HepG2 (cell line): ENCODE results near the gene LMNA. TPM values are rescaled to one million over a fixed set of nuclear protein-coding genes. Genes with fewer than 3 reads are reported as not detected.
A peak's percentile ranks its signal among the peaks of the same experiment; 100 is the strongest.

Experiments used
- ATAC-seq: fragments of 200-7000 bp; cut with Tn5 transposase; 3 replicates; pipeline ENCODE4 v1.9.1; 2020; ENCODE audit warnings: mild to moderate bottlenecking, moderate library complexity
- BruUV-seq: library from RNA; stranded (reverse); fragments of 400-500 nt; replicated peaks from 2 replicates; lab custom pipeline; 2021; lab: Mats Ljungman, UMichigan
- CTCF ChIA-PET: fragments of 300-600 bp; formaldehyde crosslinking; extraction: SDS; loops from one replicate; lab custom pipeline; 2021; ENCODE audit warnings: low total read pairs, inconsistent platforms, low intra/inter-chr PET ratio; lab: Yijun Ruan, JAX
- POLR2A ChIA-PET: fragments of 350-600 bp; sonication (Branson Sonifier 250); formaldehyde crosslinking; loops from one replicate; lab custom pipeline; 2020; ENCODE audit warnings: antibody characterized with exemption, inconsistent platforms; lab: Yijun Ruan, JAX
- DNase-seq: peaks from one replicate; pipeline ENCODE4 v3.0.0-alpha.2; 2015; ENCODE audit warnings: low spot score
- FAIRE-seq: peaks from 3 replicates; lab custom pipeline; 2011; peaks lifted over from hg19 to GRCh38; lab: Jason Lieb, UNC
- H2AFZ ChIP-seq: one replicate; pipeline ENCODE4 v1.6.1; 2011; ENCODE audit warnings: low read length, inconsistent platforms
- H3K27ac ChIP-seq: fragments of 300-600 bp; 3 replicates; pipeline ENCODE4 v1.8.0; 2011; ENCODE audit warnings: mixed run types, mild to moderate bottlenecking, mixed read lengths, low read length, inconsistent platforms; ENCODE audit not compliant: insufficient read depth; ENCODE audit errors: extremely low read length
- H3K27me3 ChIP-seq, 2 experiments: fragments of 200-600 bp in 1 of 2; 2 replicates in 1 of 2; 3 replicates in 1 of 2; pipeline versions ENCODE4 v1.6.0 to v1.8.0; 2011; ENCODE audit warnings: low read length in 2 of 2, mild to moderate bottlenecking in 2 of 2, moderate library complexity in 2 of 2, inconsistent platforms in 1 of 2; ENCODE audit not compliant: insufficient read depth in 2 of 2, control insufficient read depth in 1 of 2
- H3K36me3 ChIP-seq, 2 experiments: fragments of 200-600 bp in 1 of 2; replicated peaks in 1 of 2; 2 replicates in 1 of 2; 3 replicates in 1 of 2; pipeline versions ENCODE4 v1.5.1 to v1.8.0; 2011; ENCODE audit warnings: low read length in 2 of 2, inconsistent platforms in 1 of 2; ENCODE audit not compliant: insufficient read depth in 2 of 2, control insufficient read depth in 1 of 2
- H3K4me1 ChIP-seq: 2 replicates; pipeline ENCODE4 v1.5.1; 2012; ENCODE audit warnings: low read length, inconsistent platforms; ENCODE audit not compliant: insufficient read depth
- H3K4me2 ChIP-seq: 2 replicates; pipeline ENCODE4 v1.6.0; 2011; ENCODE audit warnings: low read depth, low read length, inconsistent platforms
- H3K4me3 ChIP-seq, 3 experiments: fragments of 200-600 bp in 1 of 3; sonication (generic), shearing (Covaris generic) in 1 of 3; replicated peaks in 1 of 3; 2 replicates each; pipeline ENCODE4 v1.5.1; 2011 to 2016; ENCODE audit warnings: low read length in 3 of 3, inconsistent platforms in 2 of 3, low read depth in 2 of 3, mild to moderate bottlenecking in 2 of 3, control low read depth in 1 of 3, mixed read lengths in 1 of 3; ENCODE audit not compliant: insufficient read depth in 1 of 3
- H3K79me2 ChIP-seq: one replicate; pipeline ENCODE4 v1.6.1; 2011; ENCODE audit warnings: low read length, inconsistent platforms; ENCODE audit not compliant: insufficient read depth
- H3K9ac ChIP-seq: 2 replicates; pipeline ENCODE4 v1.6.0; 2011; ENCODE audit warnings: mild to moderate bottlenecking, low read depth, low read length, inconsistent platforms; ENCODE audit not compliant: insufficient read depth
- H3K9me3 ChIP-seq: 2 replicates; pipeline ENCODE4 v1.5.1; 2012; ENCODE audit warnings: mild to moderate bottlenecking, low read length
- H4K20me1 ChIP-seq: 2 replicates; pipeline ENCODE4 v1.6.0; 2011; ENCODE audit warnings: inconsistent platforms, mild to moderate bottlenecking, low read length, moderate library complexity; ENCODE audit not compliant: insufficient read depth
- AHR ChIP-seq: IDR thresholded peaks from 2 replicates; pipeline ENCODE4 v1.6.1; 2018; ENCODE audit warnings: missing genetic modification reagents, missing compliant biosample characterization
- ATRX ChIP-seq: sonication (generic); formaldehyde crosslinking; IDR thresholded peaks from 2 replicates; pipeline ENCODE4 v1.4.0; 2020; ENCODE audit warnings: missing genetic modification reagents, borderline replicate concordance
- FOXP1 ChIP-seq, 2 experiments: fragments of 450-650 bp in 1 of 2; IDR thresholded peaks; 2 replicates each; pipeline ENCODE4 v1.6.1; 2017 to 2018; ENCODE audit warnings: antibody characterized with exemption in 1 of 2
- JUN ChIP-seq: sonication (generic); formaldehyde crosslinking; IDR thresholded peaks from 2 replicates; pipeline ENCODE4 v1.4.0; 2020; ENCODE audit warnings: mild to moderate bottlenecking, missing genetic modification reagents
- RXRA ChIP-seq: sonication (generic); formaldehyde crosslinking; IDR thresholded peaks from 2 replicates; pipeline ENCODE4 v1.5.1; 2020; ENCODE audit warnings: missing genetic modification reagents
- WIZ ChIP-seq: sonication (generic); formaldehyde crosslinking; IDR thresholded peaks from 2 replicates; pipeline ENCODE4 v1.5.1; 2020; ENCODE audit warnings: mild to moderate bottlenecking, missing genetic modification reagents
- ZNF3 ChIP-seq: IDR thresholded peaks from 2 replicates; pipeline ENCODE4 v1.7.0; 2017; ENCODE audit warnings: inconsistent platforms
- ZNF761 ChIP-seq: sonication (generic); formaldehyde crosslinking; conservative IDR thresholded peaks from 2 replicates; pipeline ENCODE4 v1.4.0; 2020; ENCODE audit warnings: mild to moderate bottlenecking, missing genetic modification reagents
- WGBS: methylation state at CpG from one replicate; pipeline ENCODE4 v1.1.6; 2017; ENCODE audit warnings: low lambda C conversion rate; 5-methylcytosine and 5-hydroxymethylcytosine counted together
- in situ Hi-C: cut with HindIII; loops from 2 replicates; pipeline ENCODE4 v1.10.0; 2017; ENCODE audit warnings: low pct_unique_long_range_greater_than_20kb; ENCODE audit not compliant: extremely low pct_ligation_motif_present
- intact Hi-C: fragments of 100-400 bp; cut with micrococcal nuclease; formaldehyde crosslinking; loops from one replicate; pipeline ENCODE4 v1.10.0; 2022; ENCODE audit not compliant: unreplicated experiment
- polyA plus RNA-seq, 8 experiments: library from polyadenylated mRNA; depleted of rRNA in 3 of 8; stranded (reverse) in 7 of 8; unstranded in 1 of 8; fragments of >200 nt; fragmentation: Illumina TruSeq in 4 of 8; extraction: Trizol in 4 of 8; gene quantifications; 2 replicates each; pipeline versions ENCODE4 v1.2.1 to v1.2.3, GENCODE V29; 2011 to 2016; ENCODE audit warnings: low read depth in 4 of 8, missing spikeins in 1 of 8, mixed read lengths in 1 of 8; ENCODE audit not compliant: insufficient read depth in 1 of 8
- total RNA-seq, 5 experiments: library from RNA; depleted of rRNA; stranded (reverse); fragments of >200 nt; fragmentation: Illumina TruSeq; extraction: Trizol; gene quantifications; 2 replicates each; pipeline ENCODE4 v1.2.3, GENCODE V29; 2016; ENCODE audit warnings: low read depth in 1 of 5
- TF ChIP-seq, protein P1 (sequence below): sonication (generic); formaldehyde crosslinking; IDR thresholded peaks from 2 replicates; pipeline ENCODE4 v1.8.0; 2022; ENCODE audit warnings: missing genetic modification reagents, mild to moderate bottlenecking, moderate library complexity, borderline replicate concordance
- TF ChIP-seq, protein P2 (sequence below): sonication (generic); formaldehyde crosslinking; IDR thresholded peaks from 2 replicates; pipeline ENCODE4 v1.5.0; 2020; ENCODE audit warnings: mild to moderate bottlenecking, missing genetic modification reagents, borderline replicate concordance
- TF ChIP-seq, protein P3 (sequence below): sonication (generic); formaldehyde crosslinking; IDR thresholded peaks from 2 replicates; pipeline ENCODE4 v1.8.0; 2022; ENCODE audit warnings: missing genetic modification reagents, mild to moderate bottlenecking, inconsistent platforms, borderline replicate concordance
- TF ChIP-seq, protein P4 (sequence below): sonication (generic); formaldehyde crosslinking; IDR thresholded peaks from 2 replicates; pipeline ENCODE4 v1.4.0; 2020; ENCODE audit warnings: missing genetic modification reagents
- TF ChIP-seq, protein P5 (sequence below): sonication (generic); formaldehyde crosslinking; IDR thresholded peaks from 2 replicates; pipeline ENCODE4 v1.5.1; 2020; ENCODE audit warnings: missing genetic modification reagents, mild to moderate bottlenecking, borderline replicate concordance

Gene LMNA
- total and polyA plus RNA-seq, 2 of the 13 experiments (the other 11 are each of a cell fraction or from before 2014, with no cell fraction given): 107 to 225 TPM

DNA sequence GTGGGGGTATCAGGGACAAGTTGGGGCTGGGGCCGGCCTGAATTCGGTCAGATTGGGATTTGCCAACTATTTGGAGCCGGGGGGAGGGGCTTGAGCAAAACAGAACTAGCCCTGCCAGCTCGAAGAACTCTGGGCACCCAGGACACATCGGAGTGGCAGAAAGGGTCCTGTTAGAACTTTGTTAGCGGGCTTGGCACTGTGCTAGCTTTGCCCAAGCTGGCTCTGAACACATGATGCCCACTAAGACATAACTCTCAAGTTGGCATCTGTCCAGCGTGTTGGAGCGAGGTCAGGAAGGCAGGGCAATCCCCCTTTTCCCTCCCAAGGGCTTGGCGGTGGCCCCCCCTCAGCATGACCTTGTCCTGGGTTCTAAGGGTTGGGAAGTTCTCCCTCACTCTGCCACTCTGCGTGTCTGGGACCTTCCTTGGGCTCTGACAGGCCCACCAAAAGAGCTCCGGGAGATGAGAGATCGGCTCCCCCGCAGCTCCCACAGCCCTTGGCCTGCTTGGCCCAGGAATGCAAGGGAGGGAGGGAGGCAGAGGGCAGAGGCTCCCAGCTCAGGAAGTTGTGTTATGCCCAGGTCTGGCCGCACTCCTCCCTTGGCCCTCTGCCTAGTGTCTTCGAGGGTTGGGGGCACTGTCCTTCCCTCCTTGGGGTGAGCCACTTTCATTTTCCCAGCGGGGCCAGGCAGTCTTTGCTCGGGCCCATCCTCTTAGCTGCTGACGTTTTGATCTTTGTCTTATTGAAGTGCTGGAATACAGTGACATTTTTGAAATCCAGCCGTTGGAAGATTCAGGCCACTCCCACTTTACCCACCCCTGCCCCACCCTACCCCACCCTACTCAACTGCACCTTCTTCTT, 1.2 kb downstream of the LMNA start:
- no TSS peak for BruUV-seq
- Histone ChIP-seq H3K4me3 (peak overlapping the region; percentile 78 to 92 (median 83)), H2AFZ (no peak overlapping the region), H3K36me3 (peaks cover 0 to 7% of the 10 kb centered on the region in 2 experiments; a peak in 3 of 5 replicates), H3K79me2 (peaks cover 57% of the 10 kb centered on the region), H3K9ac (peak overlapping the region; percentile 94), H3K4me1 (peaks cover 82% of the 10 kb centered on the region), H3K4me2 (peak overlapping the region; percentile 80), H3K27ac (peak overlapping the region; percentile 81), H3K9me3 (no peaks in the 10 kb centered on the region), H3K27me3 (no peaks in the 10 kb centered on the region; a peak in 1 of 5 replicates), H4K20me1 (peaks cover 6% of the 10 kb centered on the region; the same call in 1 of the 2 replicates)
- CTCF ChIA-PET: no interaction called here
- FAIRE-seq (peak; percentile 43), DNase-seq (peak; percentile 41), ATAC-seq (peak; percentile 54)
- in situ Hi-C loops (no loop called here), intact Hi-C loops (loop anchor here (2.0 kb wide), 1 partner anchor 15 kb away; no protein-coding TSS in a partner anchor)
- POLR2A ChIA-PET: interaction anchor here (0.6 to 6.1 kb wide), 10 partner anchors 8 to 219 kb away, joined by 3 to 90 read pairs (median 4); partner anchors contain the start of genes MEX3A and PMF1
- 0% methylated on average over 12 of the region's 19 CpGs for WGBS
- TF ChIP-seq FOXP1 (IDR thresholded peaks at IDR 0.05) (no peak), FOXP1 (CRISPR knock-in tag; IDR thresholded peaks at IDR 0.05) (no peak), ATRX (CRISPR knock-in tag) (no peak), ZNF3 (CRISPR knock-in tag) (0 out of 2 replicates have a peak, but pooled peaks have one; percentile 3), ZNF761 (CRISPR knock-in tag) (0 out of 2 replicates have a peak, but pooled peaks have one; percentile 11), RXRA (CRISPR knock-in tag) (peak; percentile 29; the same call in 1 of the 2 replicates), WIZ (CRISPR knock-in tag) (no peak), JUN (CRISPR knock-in tag) (0 out of 2 replicates have a peak, but pooled peaks have one; percentile 21), AHR (no peak)
- TF ChIP-seq, protein P1, sequence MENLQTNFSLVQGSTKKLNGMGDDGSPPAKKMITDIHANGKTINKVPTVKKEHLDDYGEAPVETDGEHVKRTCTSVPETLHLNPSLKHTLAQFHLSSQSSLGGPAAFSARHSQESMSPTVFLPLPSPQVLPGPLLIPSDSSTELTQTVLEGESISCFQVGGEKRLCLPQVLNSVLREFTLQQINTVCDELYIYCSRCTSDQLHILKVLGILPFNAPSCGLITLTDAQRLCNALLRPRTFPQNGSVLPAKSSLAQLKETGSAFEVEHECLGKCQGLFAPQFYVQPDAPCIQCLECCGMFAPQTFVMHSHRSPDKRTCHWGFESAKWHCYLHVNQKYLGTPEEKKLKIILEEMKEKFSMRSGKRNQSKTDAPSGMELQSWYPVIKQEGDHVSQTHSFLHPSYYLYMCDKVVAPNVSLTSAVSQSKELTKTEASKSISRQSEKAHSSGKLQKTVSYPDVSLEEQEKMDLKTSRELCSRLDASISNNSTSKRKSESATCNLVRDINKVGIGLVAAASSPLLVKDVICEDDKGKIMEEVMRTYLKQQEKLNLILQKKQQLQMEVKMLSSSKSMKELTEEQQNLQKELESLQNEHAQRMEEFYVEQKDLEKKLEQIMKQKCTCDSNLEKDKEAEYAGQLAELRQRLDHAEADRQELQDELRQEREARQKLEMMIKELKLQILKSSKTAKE (CRISPR knock-in tag): no peak
- TF ChIP-seq, protein P2, sequence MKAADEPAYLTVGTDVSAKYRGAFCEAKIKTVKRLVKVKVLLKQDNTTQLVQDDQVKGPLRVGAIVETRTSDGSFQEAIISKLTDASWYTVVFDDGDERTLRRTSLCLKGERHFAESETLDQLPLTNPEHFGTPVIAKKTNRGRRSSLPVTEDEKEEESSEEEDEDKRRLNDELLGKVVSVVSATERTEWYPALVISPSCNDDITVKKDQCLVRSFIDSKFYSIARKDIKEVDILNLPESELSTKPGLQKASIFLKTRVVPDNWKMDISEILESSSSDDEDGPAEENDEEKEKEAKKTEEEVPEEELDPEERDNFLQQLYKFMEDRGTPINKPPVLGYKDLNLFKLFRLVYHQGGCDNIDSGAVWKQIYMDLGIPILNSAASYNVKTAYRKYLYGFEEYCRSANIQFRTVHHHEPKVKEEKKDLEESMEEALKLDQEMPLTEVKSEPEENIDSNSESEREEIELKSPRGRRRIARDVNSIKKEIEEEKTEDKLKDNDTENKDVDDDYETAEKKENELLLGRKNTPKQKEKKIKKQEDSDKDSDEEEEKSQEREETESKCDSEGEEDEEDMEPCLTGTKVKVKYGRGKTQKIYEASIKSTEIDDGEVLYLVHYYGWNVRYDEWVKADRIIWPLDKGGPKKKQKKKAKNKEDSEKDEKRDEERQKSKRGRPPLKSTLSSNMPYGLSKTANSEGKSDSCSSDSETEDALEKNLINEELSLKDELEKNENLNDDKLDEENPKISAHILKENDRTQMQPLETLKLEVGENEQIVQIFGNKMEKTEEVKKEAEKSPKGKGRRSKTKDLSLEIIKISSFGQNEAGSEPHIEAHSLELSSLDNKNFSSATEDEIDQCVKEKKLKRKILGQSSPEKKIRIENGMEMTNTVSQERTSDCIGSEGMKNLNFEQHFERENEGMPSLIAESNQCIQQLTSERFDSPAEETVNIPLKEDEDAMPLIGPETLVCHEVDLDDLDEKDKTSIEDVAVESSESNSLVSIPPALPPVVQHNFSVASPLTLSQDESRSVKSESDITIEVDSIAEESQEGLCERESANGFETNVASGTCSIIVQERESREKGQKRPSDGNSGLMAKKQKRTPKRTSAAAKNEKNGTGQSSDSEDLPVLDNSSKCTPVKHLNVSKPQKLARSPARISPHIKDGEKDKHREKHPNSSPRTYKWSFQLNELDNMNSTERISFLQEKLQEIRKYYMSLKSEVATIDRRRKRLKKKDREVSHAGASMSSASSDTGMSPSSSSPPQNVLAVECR (CRISPR knock-in tag): 0 out of 2 replicates have a peak, but pooled peaks have one; percentile 3
- TF ChIP-seq, protein P3, sequence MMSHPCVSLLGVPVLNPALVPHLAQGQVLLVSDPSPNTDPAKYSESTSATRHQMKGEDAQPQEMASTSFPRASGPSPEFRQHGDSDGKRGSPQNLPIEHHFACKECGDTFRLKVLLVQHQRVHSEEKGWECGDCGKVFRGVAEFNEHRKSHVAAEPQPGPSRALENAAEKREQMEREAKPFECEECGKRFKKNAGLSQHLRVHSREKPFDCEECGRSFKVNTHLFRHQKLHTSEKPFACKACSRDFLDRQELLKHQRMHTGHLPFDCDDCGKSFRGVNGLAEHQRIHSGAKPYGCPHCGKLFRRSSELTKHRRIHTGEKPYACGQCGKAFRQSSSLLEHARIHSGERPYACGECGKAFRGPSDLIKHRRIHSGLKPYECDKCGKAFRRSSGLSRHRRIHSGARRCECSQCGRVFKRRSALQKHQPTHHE (CRISPR knock-in tag): 0 out of 2 replicates have a peak, but pooled peaks have one; percentile 29
- TF ChIP-seq, protein P4, sequence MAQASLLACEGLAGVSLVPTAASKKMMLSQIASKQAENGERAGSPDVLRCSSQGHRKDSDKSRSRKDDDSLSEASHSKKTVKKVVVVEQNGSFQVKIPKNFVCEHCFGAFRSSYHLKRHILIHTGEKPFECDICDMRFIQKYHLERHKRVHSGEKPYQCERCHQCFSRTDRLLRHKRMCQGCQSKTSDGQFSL (CRISPR knock-in tag): 0 out of 2 replicates have a peak, but pooled peaks have one; percentile 13
- TF ChIP-seq, protein P5, sequence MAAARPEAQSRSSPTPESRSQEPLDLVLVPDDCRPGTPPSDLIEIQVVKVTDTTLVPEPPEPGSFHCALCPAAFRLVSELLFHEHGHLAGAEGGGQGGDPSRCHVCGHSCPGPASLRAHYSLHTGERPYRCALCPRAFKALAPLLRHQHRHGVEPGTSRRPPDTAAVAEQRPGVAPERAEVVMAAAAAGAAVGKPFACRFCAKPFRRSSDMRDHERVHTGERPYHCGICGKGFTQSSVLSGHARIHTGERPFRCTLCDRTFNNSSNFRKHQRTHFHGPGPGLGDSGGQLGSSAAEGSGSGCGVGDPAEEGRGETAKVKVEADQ (CRISPR knock-in tag): no peak
